Esophagus squamous epithelium (tissue), 4 donors: ENCODE measurements around the gene TRAPPC5.

Source experiments
- CTCF ChIP-seq, 6 experiments: fragments of 450-650 bp in 4 of 6; fragments of 200-600 bp in 2 of 6; sonication (generic) in 2 of 6; IDR thresholded peaks; one replicate each; pipeline ENCODE4 v1.5.1; 2016 to 2019; ENCODE audit warnings: antibody characterized with exemption in 6 of 6, mild to moderate bottlenecking in 4 of 6, moderate library complexity in 4 of 6
- POLR2A ChIP-seq, 4 donors: fragments of 450-650 bp; IDR thresholded peaks; one replicate each; pipeline ENCODE4 v1.6.1; 2017; ENCODE audit warnings: antibody characterized with exemption in 4 of 4, mild to moderate bottlenecking in 4 of 4, moderate library complexity in 3 of 4

- TF ChIP-seq POLR2A (IDR thresholded peaks at IDR 0.05), result no peak
- TF ChIP-seq CTCF (IDR thresholded peaks at IDR 0.05), result no peak
Measured at GRCh38 chr19:7732045-7732444, 51.4 kb downstream of the TRAPPC5 start, which contains the start of gene CLEC4G.
